ENCODE measurements around the gene CDH22. TPM values are rescaled to one million over a fixed set of nuclear protein-coding genes. Genes with fewer than 3 reads are reported as not detected.
A peak's percentile ranks its signal among the peaks of the same experiment; 100 is the strongest.

Gene CDH22
- total RNA-seq, 1 donor from 2014 or later, result 0.13 TPM

GRCh38 chr20:46222521-46223007 lies 85.7 kb downstream of the CDH22 start:
- Histone ChIP-seq H2AFZ (replicated peaks) (no peak overlapping the region), H3K4me2 (no peak overlapping the region)

GRCh38 chr20:46221256-46221833 lies 87.0 kb downstream of the CDH22 start:
- TF ChIP-seq, protein P1, sequence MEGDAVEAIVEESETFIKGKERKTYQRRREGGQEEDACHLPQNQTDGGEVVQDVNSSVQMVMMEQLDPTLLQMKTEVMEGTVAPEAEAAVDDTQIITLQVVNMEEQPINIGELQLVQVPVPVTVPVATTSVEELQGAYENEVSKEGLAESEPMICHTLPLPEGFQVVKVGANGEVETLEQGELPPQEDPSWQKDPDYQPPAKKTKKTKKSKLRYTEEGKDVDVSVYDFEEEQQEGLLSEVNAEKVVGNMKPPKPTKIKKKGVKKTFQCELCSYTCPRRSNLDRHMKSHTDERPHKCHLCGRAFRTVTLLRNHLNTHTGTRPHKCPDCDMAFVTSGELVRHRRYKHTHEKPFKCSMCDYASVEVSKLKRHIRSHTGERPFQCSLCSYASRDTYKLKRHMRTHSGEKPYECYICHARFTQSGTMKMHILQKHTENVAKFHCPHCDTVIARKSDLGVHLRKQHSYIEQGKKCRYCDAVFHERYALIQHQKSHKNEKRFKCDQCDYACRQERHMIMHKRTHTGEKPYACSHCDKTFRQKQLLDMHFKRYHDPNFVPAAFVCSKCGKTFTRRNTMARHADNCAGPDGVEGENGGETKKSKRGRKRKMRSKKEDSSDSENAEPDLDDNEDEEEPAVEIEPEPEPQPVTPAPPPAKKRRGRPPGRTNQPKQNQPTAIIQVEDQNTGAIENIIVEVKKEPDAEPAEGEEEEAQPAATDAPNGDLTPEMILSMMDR (IDR thresholded peaks at IDR 0.05), result no peak
- no peak for TF ChIP-seq EZH2 (IDR thresholded peaks at IDR 0.05)
- TF ChIP-seq EZH2phosphoT487 (IDR thresholded peaks at IDR 0.05), result no peak
- Mint-ChIP-seq H3K4me1 (peaks cover 55% of the 10 kb centered on the region), H3K4me3 (peak overlapping the region; percentile 46)

More at GRCh38 chr20:46222521-46223007, 85.7 kb downstream of the CDH22 start:
- Histone ChIP-seq H3K9me3 (ENCODE audit: low read depth) (no peaks in the 10 kb centered on the region), H3K27me3 (no peaks in the 10 kb centered on the region), H4K20me1 (ENCODE audit: low read depth) (no peaks in the 10 kb centered on the region), H3F3A (ENCODE audit: low read depth) (peaks cover 29% of the 10 kb centered on the region), H3K27ac (no peak overlapping the region), H3K4me3 (no peak overlapping the region), H3K9ac (no peak overlapping the region), H3K36me3 (no peaks in the 10 kb centered on the region), H3K4me1 (peaks cover 36% of the 10 kb centered on the region), H3K79me2 (ENCODE audit: low read depth) (no peaks in the 10 kb centered on the region)
- TF ChIP-seq, protein P1 (IDR thresholded peaks at IDR 0.05), result no peak
- TF ChIP-seq EZH2 (IDR thresholded peaks at IDR 0.05) (no peak), EZH2phosphoT487 (IDR thresholded peaks at IDR 0.05) (no peak)
- peaks cover 17% of the 10 kb centered on the region for H3K27me3 Mint-ChIP-seq (ENCODE audit: insufficient read depth, low read depth)
- no peaks in the 10 kb centered on the region for H3K36me3 Mint-ChIP-seq
- peak; percentile 57 for DNase-seq (ENCODE audit: low spot score)
- H3K4me1 Mint-ChIP-seq, result peaks cover 51% of the 10 kb centered on the region
- peak overlapping the region; percentile 81 for H3K27ac Mint-ChIP-seq
- H3K4me3 Mint-ChIP-seq, result peak overlapping the region; percentile 61
- H3K9me3 Mint-ChIP-seq, result no peaks in the 10 kb centered on the region

GRCh38 chr20:46220455-46221207 lies 87.7 kb downstream of the CDH22 start:
- no peaks in the 10 kb centered on the region for H3K36me3 Mint-ChIP-seq

More at GRCh38 chr20:46221256-46221833, 87.0 kb downstream of the CDH22 start:
- Histone ChIP-seq H3K27me3 (no peaks in the 10 kb centered on the region), H2AFZ (replicated peaks) (no peak overlapping the region), H3K79me2 (ENCODE audit: low read depth) (no peaks in the 10 kb centered on the region), H3K27ac (peak overlapping the region; percentile 95), H3K9ac (peak overlapping the region; percentile 30), H3K4me2 (peak overlapping the region; percentile 56), H4K20me1 (ENCODE audit: low read depth) (no peaks in the 10 kb centered on the region), H3F3A (ENCODE audit: low read depth) (peaks cover 34% of the 10 kb centered on the region), H3K36me3 (no peaks in the 10 kb centered on the region), H3K9me3 (ENCODE audit: low read depth) (no peaks in the 10 kb centered on the region), H3K4me1 (peaks cover 41% of the 10 kb centered on the region), H3K4me3 (no peak overlapping the region)
- Mint-ChIP-seq H3K36me3 (no peaks in the 10 kb centered on the region), H3K9me3 (no peaks in the 10 kb centered on the region), H3K27ac (peak overlapping the region; percentile 93), H3K27me3 (ENCODE audit: insufficient read depth, low read depth) (peaks cover 10% of the 10 kb centered on the region)
- peak; percentile 56 for DNase-seq (ENCODE audit: low spot score)

More at GRCh38 chr20:46220455-46221207, 87.7 kb downstream of the CDH22 start:
- Mint-ChIP-seq H3K9me3 (no peaks in the 10 kb centered on the region), H3K27me3 (ENCODE audit: insufficient read depth, low read depth) (peaks cover 10% of the 10 kb centered on the region), H3K4me1 (peaks cover 61% of the 10 kb centered on the region), H3K4me3 (peak overlapping the region; percentile 28), H3K27ac (peak overlapping the region; percentile 93)
- Histone ChIP-seq H3K4me1 (peaks cover 48% of the 10 kb centered on the region), H3F3A (ENCODE audit: low read depth) (peaks cover 41% of the 10 kb centered on the region), H3K36me3 (no peaks in the 10 kb centered on the region), H3K27ac (peak overlapping the region; percentile 95), H3K4me3 (no peak overlapping the region), H3K9ac (no peak overlapping the region), H3K9me3 (ENCODE audit: low read depth) (no peaks in the 10 kb centered on the region), H3K4me2 (peak overlapping the region; percentile 56), H2AFZ (replicated peaks) (no peak overlapping the region), H3K79me2 (ENCODE audit: low read depth) (no peaks in the 10 kb centered on the region), H3K27me3 (no peaks in the 10 kb centered on the region), H4K20me1 (ENCODE audit: low read depth) (no peaks in the 10 kb centered on the region)
- peak; percentile 95 for DNase-seq (ENCODE audit: low spot score)
- TF ChIP-seq, protein P1 (IDR thresholded peaks at IDR 0.05), result no peak
- TF ChIP-seq EZH2 (IDR thresholded peaks at IDR 0.05) (no peak), EZH2phosphoT487 (IDR thresholded peaks at IDR 0.05) (no peak)
